ENCODE data around the gene PDE1C.

DNA sequence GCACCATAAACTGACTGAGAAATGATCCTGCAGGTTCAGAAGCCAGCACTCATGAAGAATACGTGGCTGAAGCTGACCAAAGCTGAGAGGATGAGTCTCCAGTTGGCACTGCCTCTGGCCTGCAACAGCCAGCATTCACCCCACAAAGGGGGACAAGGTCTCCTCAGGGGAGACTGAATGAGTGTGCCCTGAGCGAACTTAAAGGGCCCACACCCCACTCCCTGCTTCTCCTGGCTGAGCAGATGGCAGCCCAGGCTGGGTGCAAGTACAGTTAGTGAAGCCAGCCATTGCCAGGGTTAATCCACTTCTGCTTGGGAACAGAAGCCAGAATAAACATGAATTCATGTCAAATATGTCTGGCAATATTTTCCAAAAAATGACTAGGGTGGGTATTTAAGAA is 285.1 kb downstream of the PDE1C start:
- no peak for TF ChIP-seq TAF1 (IDR thresholded peaks at IDR 0.05; ENCODE audit: low read depth, low read length)
- no peak for TF ChIP-seq POLR2AphosphoS5 (IDR thresholded peaks at IDR 0.05; ENCODE audit: low read depth, low read length)
- TF ChIP-seq POLR2A (IDR thresholded peaks at IDR 0.05; ENCODE audit: low read depth, low read length) = no peak
- TF ChIP-seq SPI1 (IDR thresholded peaks at IDR 0.05; ENCODE audit: low read depth, low read length) = no peak

Data from GM12891 (cell line).